T-helper 22 cell (primary cell): ENCODE measurements around the gene SEMA3A.

Source experiments
- DNase-seq: peaks from one replicate; pipeline ENCODE4 v3.0.0-alpha.2; 2020; ENCODE audit warnings: low read depth

SEMA3A gene

GRCh38 chr7:84009782-84010181 lies 184.8 kb downstream of the SEMA3A start:
- DNase-seq, result no peak

- DNase-seq, result no peak
Observed at GRCh38 chr7:84009051-84009450, 185.5 kb downstream of the SEMA3A start.

- no peak for DNase-seq
Observed at GRCh38 chr7:84003191-84003590, 191.4 kb downstream of the SEMA3A start.

- no peak for DNase-seq
Observed at GRCh38 chr7:84002348-84002747, 192.2 kb downstream of the SEMA3A start.

GRCh38 chr7:83996879-83997278 lies 197.7 kb downstream of the SEMA3A start:
- DNase-seq, result no peak

GRCh38 chr7:83987764-83988163 lies 206.8 kb downstream of the SEMA3A start:
- no peak for DNase-seq

DNA sequence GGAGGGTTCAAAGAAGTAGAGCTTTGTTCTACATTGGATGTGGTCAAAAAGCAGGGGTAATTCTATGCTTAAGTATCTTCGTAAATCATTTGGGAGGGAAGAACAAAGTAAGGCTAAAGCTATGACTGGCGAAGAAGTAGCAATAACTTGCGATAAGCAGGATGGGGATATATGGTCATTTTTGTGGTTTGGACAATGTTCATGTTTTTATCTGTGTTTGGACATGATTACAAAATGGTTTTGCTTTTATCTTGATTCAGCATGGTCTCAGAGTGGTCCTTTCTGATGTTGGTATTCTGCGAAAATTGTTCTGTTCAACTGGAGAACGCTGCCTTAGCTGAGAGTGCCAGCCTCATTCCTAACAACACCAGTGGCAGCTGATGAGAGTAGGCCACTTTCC lies 208.8 kb downstream of the SEMA3A start:
- no peak for DNase-seq

DNA sequence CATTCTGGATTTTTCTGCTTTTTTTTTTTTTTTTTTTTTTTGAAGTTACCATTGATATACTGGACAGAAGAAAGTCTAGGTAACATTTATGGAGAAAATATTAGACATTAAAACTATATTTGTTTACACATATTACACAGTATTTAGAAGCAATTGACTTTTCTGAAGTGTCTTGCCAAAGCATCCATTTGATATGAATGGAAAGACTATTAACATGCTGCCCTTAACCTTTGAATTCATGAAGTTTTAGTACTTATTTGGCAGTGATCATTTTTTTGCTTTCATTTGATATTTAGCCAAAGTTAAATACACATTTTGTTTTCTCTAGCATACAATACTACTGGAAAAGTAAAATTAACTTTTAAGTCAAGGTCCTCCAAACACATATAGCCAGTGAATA lies 210.0 kb downstream of the SEMA3A start:
- no peak for DNase-seq

GRCh38 chr7:83984076-83984475 lies 210.5 kb downstream of the SEMA3A start:
- DNase-seq, result no peak

- DNase-seq, result no peak
Observed at GRCh38 chr7:83983606-83984005, 211.0 kb downstream of the SEMA3A start.

DNA sequence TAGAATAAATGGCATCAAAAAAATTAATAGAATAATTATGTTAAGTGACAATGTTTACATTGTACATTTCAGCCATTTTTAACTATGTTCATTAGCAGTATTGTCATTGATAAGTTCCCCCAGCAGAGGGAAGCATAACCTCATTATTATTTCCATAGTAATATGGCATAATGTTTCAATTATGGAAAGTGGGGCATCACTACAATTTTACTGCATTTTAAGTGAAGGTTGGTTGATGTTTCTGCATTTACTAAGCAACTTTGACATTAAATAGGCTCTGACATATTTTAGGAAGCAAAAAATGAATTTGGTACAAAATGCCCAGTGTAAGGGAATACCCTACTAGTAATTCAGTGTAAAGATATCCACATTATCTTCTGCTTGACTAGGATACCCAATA lies 218.3 kb downstream of the SEMA3A start:
- no peak for DNase-seq

DNA sequence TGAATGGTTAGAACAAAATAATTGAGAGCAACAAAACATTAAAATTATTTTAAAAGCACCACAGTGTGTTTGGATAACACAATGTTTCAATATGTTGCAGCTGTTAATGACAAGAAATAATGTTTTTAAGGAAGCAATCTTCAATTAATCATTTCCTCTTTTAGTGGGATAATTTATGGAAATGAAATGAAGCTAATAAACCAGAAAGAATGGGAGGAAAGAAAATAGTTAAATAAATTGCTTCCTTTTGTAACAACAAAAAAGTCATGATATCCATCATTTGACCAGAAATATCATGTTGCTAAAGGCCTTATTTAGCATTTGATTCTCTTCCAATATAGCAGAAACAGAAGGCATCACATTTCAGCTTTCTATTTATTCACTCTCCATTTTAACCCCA lies 224.5 kb downstream of the SEMA3A start:
- no peak for DNase-seq

DNA sequence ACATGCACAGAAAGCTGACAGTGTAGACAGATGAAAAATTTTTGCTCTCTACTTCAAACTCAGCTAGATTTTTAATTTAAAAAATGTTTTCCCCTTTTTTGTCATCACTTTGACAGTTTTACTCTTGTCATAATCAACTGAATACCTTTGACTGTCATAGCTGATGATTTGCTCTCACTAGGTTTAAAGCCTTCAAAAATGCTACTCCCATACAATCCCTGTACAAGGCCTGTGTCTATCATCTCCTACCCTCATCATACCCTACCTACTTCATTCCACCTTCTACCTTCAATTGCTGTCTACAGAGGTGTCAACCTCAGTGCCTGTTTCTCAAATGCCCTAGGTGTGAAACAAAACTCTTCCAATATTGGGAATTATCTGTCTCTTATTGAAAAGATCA lies 230.3 kb downstream of the SEMA3A start:
- DNase-seq, result no peak

- no peak for DNase-seq
Observed at GRCh38 chr7:83957333-83957732, 237.3 kb downstream of the SEMA3A start.

DNA sequence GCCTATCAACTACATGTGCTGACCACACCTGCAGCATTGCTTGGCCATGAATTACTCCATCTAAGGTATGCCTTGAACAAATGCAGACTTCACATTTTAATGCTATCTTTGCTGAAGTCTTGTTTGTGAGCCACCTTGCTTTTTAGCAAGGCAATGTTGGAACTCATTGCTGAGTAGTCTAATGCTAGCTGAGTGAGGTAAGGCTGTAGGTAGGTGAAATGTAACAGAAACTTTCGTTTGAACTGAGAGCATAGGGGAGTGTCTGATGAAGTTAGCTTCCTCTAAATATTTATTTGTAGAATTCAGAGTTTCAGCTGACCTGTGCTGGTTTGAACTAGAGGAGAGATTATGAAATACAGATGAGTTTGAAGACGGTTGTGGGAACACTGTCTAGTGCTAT lies 238.5 kb downstream of the SEMA3A start:
- DNase-seq, result no peak

DNA sequence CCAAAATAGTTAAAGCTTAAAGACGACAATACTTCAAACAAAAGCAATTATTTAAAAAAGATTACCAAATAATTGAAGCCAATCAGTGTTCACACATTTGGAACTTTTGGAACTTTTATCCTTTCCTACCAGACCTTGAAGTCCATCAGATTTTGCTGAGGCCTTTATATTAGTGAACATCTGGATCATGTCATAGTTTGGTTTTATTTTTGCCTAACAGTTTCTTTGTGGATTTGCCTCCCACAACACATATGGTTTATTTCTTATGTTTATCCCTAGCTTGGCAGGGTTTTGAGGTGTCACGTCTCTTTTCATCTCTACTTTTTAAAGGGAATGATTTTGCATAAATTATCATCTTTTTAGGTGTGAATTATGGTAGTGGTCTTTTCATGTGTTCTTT lies 242.4 kb downstream of the SEMA3A start:
- DNase-seq, result no peak

- no peak for DNase-seq
Observed at GRCh38 chr7:83947260-83947659, 247.3 kb downstream of the SEMA3A start.

DNA sequence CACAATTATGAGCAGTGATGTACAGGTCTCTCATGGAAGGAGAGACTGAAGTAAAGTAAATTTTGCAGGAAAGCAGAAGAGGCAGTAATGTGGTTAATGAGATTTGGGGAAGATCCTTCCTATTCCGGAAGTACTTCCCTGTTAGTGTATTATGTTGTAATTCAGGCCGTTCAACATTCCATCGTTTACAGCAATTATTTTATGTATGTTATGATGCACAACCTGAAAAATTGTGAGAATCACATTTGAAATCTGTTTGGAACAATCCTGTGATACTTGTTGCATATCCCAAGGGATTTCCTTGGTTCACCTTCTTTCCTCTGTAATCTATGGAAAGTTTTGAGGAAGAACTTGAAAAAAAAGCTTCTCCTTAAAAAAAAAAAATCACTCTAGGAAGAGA lies 247.8 kb downstream of the SEMA3A start:
- no peak for DNase-seq

DNA sequence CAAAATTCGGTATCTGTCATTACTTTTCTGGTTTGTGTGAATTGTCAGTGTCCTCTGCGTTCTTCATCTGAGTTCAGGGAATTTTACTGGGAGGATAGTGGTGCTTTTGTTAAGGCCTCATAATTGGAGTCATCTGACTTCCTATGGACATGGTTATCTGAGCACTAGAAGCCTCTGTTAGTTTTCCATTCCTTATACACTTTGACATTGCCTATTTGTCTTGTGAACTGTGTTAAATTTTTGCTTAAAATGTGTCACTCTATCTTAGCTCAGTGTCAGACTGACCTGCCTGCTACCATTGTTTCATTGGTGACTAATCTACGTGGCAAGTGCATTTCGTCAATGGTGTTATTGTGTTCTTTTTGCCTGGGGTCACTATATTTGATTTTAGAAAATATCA lies 253.3 kb downstream of the SEMA3A start:
- no peak for DNase-seq

DNA sequence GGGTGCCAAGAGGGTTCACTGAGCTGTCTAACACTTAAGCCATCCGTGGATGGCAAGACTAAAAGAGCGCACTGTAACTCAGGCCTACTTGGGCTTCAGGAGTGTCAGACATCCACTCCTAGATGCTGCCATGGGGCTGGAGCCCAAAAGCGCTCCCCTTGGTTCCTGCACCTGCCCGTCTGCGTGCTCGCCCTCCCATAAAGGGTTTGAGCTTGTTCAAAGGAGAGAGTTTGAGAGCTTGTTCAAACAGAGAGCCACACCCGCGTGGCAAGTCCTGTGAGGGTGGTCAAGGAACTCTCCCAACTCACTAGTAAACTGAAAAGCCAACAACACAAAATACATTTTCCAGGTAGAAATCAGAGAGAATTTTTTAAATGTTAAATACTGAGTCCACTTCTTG lies 256.7 kb downstream of the SEMA3A start:
- DNase-seq, result no peak

- DNase-seq, result no peak
Observed at GRCh38 chr7:83936056-83936708, 258.4 kb downstream of the SEMA3A start.

DNA sequence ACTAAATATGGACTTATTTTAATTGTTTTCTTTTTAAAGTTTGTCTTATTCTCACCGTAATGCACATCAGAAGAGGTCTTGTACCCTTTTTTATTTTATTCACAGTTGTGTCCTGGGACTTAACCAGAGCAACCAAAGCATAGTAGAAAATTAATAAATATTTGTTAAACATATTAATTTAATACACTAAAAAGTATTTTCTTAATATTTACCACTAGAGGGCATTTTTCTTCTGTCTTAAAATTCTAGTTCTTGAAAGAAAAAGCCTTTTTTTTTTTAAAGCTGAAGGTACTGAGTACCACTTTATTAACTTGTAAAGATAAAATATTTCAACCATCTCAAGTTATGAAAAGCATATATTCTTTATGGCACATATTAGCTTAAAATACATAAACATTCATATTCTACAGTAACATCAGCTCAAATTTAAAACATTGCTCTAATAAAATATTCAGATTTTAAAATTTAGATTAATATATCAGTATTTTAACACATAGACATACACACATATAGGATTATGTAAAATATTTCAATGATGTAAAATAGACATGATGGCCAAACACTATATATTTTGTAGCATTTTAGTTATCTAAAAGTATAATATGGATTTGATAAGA lies 260.4 kb downstream of the SEMA3A start:
- DNase-seq, result no peak

DNA sequence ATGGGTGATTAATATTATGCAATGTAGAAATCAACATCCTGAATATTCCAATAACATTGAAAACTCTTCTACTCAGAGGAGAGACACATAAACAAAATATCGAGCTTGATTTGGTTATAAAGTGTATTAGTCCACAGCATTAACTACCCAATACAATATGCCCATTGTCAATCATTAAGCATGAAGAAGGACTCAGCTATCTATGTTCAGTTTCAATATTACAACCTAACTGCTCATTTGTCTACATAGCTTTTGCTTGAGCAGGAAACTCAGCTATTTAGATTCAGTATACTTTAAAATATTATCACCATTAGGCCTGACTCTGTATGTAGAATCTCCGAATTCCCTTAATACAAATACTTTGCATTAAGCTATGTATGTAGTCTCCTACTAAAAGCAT lies 262.6 kb downstream of the SEMA3A start:
- DNase-seq, result no peak

- no peak for DNase-seq
Observed at GRCh38 chr7:83930262-83930661, 264.3 kb downstream of the SEMA3A start.
